Osteocyte (in vitro differentiated cells): ENCODE measurements around the gene CAPG. TPM values are rescaled to one million over a fixed set of nuclear protein-coding genes. Genes with fewer than 3 reads are reported as not detected.

Source experiments
- DNase-seq: peaks from one replicate; pipeline ENCODE4 v3.0.0; 2021; ENCODE audit warnings: mixed read lengths; ENCODE audit not compliant: unreplicated experiment; ENCODE audit errors: extremely low spot score
- H3K27ac Mint-ChIP-seq: one replicate; pipeline ENCODE4 v1.8.0; 2021; ENCODE audit warnings: mild to moderate bottlenecking, mixed read lengths; ENCODE audit not compliant: unreplicated experiment
- H3K27me3 Mint-ChIP-seq: one replicate; pipeline ENCODE4 v1.8.0; 2021; ENCODE audit warnings: mixed read lengths; ENCODE audit not compliant: unreplicated experiment
- H3K36me3 Mint-ChIP-seq: one replicate; pipeline ENCODE4 v1.8.0; 2021; ENCODE audit warnings: mixed read lengths; ENCODE audit not compliant: unreplicated experiment
- H3K4me1 Mint-ChIP-seq: one replicate; pipeline ENCODE4 v1.8.0; 2021; ENCODE audit warnings: mixed read lengths; ENCODE audit not compliant: unreplicated experiment
- H3K4me3 Mint-ChIP-seq: one replicate; pipeline ENCODE4 v1.8.0; 2021; ENCODE audit warnings: mild to moderate bottlenecking, moderate library complexity, mixed read lengths; ENCODE audit not compliant: unreplicated experiment
- H3K9me3 Mint-ChIP-seq: one replicate; pipeline ENCODE4 v1.8.0; 2021; ENCODE audit warnings: mixed read lengths; ENCODE audit not compliant: unreplicated experiment
- total RNA-seq: library from RNA; stranded (reverse); gene quantifications from 2 replicates; pipeline ENCODE4 v1.2.1, GENCODE V29; 2021
- TF ChIP-seq, protein P1 (sequence below): fragments of 200-600 bp; sonication (generic); IDR thresholded peaks from 2 replicates; pipeline ENCODE4 v1.5.0; 2021; ENCODE audit warnings: antibody characterized with exemption, mild to moderate bottlenecking, moderate library complexity

The CAPG gene
- total RNA-seq, 1 donor from 2014 or later, result 32.8 TPM

DNA sequence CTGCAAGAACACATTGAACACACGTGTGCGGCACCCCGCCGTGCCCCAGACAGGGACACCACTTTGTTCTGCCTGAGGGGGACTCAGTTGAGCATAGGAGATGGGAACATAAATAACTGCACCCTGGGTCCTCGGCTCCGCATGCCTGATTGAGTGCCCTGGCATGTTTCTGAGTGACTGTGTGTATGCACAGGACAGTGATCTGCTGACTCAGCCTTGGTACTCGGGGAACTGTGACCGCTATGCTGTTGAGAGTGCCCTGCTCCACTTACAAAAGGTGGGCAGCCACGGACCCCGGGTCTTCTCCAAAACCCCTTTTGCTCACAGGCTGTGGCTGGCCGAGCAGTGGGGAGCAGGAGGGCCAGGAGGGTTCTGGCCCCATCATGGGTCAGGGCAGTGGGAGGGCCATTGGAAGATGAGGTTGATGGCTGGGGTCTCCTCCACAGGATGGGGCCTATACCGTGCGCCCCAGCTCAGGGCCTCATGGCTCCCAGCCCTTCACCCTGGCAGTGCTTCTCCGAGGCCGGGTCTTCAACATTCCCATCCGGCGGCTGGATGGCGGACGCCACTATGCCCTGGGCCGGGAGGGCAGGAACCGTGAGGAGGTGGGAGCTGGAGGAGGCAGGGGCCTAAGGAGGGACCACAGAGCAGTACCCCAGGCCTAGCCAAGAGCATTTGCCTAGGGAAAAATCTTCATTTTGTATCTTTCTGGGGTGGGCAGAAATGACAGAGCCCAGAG lies 25.2 kb upstream of the CAPG start:
- Mint-ChIP-seq H3K36me3 (no peaks in the 10 kb centered on the region), H3K27me3 (no peaks in the 10 kb centered on the region), H3K4me1 (peaks cover 50% of the 10 kb centered on the region), H3K27ac (no peak overlapping the region), H3K4me3 (no peak overlapping the region), H3K9me3 (no peaks in the 10 kb centered on the region)
- DNase-seq, result no peak
- TF ChIP-seq, protein P1, sequence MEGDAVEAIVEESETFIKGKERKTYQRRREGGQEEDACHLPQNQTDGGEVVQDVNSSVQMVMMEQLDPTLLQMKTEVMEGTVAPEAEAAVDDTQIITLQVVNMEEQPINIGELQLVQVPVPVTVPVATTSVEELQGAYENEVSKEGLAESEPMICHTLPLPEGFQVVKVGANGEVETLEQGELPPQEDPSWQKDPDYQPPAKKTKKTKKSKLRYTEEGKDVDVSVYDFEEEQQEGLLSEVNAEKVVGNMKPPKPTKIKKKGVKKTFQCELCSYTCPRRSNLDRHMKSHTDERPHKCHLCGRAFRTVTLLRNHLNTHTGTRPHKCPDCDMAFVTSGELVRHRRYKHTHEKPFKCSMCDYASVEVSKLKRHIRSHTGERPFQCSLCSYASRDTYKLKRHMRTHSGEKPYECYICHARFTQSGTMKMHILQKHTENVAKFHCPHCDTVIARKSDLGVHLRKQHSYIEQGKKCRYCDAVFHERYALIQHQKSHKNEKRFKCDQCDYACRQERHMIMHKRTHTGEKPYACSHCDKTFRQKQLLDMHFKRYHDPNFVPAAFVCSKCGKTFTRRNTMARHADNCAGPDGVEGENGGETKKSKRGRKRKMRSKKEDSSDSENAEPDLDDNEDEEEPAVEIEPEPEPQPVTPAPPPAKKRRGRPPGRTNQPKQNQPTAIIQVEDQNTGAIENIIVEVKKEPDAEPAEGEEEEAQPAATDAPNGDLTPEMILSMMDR, result no peak

DNA sequence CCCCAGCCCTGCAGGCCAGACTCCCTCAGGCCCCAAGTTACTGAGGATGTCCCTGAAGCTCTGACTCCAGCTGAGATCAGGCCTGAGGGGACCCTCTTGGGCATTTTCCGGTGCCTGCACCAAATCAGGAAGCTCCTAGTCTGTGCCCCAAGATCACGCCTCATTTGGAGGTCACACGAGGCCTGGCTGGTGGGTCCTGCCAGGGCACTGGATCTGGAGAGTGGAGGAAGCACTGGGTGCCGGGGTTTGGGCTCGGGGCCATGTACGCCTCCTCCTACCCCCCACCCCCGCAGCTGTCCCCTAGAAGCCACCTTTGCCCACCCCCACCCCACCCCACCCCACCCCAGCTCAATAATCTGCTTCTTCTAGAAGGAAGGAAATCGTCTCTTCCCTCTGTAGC lies 24.5 kb upstream of the CAPG start:
- no peak for DNase-seq
- TF ChIP-seq, protein P1, result no peak
- H3K27ac Mint-ChIP-seq, result no peak overlapping the region
- no peak overlapping the region for H3K4me3 Mint-ChIP-seq
- no peaks in the 10 kb centered on the region for H3K27me3 Mint-ChIP-seq
- H3K4me1 Mint-ChIP-seq, result peaks cover 50% of the 10 kb centered on the region
- no peaks in the 10 kb centered on the region for H3K36me3 Mint-ChIP-seq
- no peaks in the 10 kb centered on the region for H3K9me3 Mint-ChIP-seq

DNA sequence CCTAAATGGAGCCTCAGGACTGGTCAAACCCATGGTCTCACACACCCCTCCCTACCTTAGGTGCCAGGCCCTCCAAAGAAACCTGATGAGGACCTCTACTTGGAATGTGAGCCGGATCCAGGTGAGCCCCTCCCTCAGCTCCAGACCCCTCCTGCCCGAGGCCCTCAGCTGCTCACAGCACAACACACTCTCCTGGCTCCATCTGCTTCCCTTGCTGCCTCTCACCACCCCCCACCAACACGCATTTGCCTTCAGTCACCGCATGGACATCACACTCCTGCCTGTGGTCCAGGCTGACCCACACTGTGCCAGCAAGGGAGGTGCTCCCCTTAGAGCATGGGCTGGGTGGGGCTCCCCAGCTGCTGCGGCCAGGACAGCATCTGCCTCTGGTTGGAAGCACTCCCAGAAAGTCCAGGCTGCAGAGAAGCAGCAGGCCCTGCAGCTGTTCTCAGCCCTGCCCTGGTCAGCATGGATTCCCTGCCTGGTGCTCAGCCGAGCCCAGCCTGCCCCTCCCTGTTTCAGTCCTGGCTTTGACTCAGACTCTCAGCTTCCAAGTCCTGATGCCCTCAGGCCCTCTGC lies 23.4 kb upstream of the CAPG start:
- Mint-ChIP-seq H3K4me1 (peaks cover 53% of the 10 kb centered on the region), H3K9me3 (no peaks in the 10 kb centered on the region), H3K27ac (peak overlapping the region; percentile 54), H3K27me3 (no peaks in the 10 kb centered on the region), H3K36me3 (no peaks in the 10 kb centered on the region), H3K4me3 (no peak overlapping the region)
- TF ChIP-seq, protein P1, result no peak
- peak; percentile 96 for DNase-seq

DNA sequence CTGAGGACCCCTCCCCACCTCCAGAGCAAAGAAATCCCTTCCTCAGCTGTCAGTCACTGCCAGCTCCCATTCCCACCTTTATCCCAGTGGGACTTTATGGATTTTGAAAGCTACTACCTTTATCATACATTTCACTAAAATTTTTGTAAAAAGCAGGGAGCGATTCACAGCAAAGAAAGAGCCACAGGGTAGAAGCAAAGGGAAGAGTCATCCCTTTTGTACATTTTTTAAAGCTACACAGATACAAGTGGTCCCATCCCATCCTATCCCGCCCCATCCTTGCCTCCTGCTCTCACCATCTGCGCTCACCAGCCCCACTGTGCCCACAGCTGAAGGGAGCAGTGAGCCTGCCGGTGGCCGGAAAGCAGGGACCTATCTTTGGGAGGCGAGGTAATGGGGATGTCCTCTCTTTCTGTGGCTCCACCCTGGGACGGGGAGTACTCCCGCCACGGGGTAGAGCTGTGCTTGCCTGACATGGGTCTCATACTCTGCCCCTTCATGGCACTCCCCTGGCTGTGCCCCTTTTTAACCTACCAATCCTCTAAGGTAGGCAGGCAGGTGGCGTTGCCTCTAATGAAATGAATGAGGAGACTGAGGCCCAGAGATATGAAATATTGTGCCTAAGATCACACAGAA lies 21.5 kb upstream of the CAPG start:
- no peaks in the 10 kb centered on the region for H3K9me3 Mint-ChIP-seq
- no peak for DNase-seq
- no peaks in the 10 kb centered on the region for H3K27me3 Mint-ChIP-seq
- H3K27ac Mint-ChIP-seq, result no peak overlapping the region
- H3K4me3 Mint-ChIP-seq, result no peak overlapping the region
- no peaks in the 10 kb centered on the region for H3K36me3 Mint-ChIP-seq
- peaks cover 39% of the 10 kb centered on the region for H3K4me1 Mint-ChIP-seq
- TF ChIP-seq, protein P1, result no peak
